Putamen (tissue), 1 donor: ENCODE results near the gene TOGARAM2.

Experiments
- DNase-seq: peaks from one replicate; pipeline ENCODE4 v3.0.0-alpha.2; 2016; ENCODE audit warnings: low spot score

The TOGARAM2 gene

DNA sequence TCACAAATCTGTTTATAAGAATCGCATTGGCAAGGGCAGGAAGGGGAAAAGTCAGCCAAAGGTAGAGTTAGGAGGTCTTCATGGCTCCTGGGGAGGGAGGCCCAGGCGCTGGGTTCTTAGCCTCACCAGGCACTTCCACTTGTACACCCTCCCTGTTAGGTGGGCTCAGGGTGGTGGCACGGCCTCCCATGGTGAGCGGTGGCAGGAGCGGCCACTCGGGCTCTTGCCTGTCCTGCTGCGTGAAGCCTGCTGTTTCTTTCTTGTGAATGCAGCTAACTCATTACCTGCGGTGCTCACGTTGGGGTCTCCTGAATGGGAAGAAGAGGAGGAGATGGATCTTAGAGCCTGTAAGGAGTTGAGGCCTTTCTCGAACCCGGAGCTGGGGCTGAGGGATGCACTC, 40.8 kb downstream of the TOGARAM2 start:
- DNase-seq: no peak

DNA sequence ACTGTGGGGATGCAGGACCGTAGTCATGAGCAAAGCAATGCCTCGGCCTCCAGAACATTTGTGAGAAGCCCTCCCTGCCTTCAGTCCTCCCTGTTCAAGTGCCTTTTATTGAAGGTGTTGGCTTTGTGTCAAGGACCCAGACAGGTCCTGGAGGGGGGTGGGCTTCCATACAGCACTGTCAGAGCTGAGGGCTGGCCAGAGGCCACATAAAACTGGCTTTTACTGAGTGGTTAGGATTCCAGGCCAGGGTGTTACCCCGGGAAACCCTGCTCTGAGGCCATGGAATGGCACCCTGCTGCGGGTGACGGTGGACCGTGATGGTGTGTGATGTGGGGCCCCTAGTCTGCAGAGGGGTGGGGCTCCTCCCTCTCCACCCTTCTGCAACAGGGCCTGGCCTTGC, 41.6 kb downstream of the TOGARAM2 start:
- DNase-seq: no peak

DNA sequence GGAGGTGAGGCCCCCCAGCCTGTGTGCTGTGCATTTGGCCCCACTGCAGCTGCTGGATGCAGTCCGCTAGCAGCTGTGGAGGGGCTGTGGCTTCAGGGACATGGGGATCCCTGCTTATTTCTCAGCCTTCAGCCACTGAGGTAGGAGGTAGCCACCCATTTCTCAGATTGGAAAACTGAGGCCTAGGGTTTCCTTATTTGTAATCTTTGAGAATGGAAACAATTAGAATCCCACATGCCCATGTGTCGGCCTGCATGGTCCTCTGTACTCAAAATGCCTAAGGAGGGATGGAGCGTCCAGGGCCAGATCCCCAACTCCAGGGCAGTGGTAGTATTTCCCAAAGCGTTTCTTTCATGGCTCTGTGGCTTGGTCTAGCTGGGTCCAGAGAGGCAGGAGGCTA, 42.1 kb downstream of the TOGARAM2 start:
- DNase-seq: no peak

DNA sequence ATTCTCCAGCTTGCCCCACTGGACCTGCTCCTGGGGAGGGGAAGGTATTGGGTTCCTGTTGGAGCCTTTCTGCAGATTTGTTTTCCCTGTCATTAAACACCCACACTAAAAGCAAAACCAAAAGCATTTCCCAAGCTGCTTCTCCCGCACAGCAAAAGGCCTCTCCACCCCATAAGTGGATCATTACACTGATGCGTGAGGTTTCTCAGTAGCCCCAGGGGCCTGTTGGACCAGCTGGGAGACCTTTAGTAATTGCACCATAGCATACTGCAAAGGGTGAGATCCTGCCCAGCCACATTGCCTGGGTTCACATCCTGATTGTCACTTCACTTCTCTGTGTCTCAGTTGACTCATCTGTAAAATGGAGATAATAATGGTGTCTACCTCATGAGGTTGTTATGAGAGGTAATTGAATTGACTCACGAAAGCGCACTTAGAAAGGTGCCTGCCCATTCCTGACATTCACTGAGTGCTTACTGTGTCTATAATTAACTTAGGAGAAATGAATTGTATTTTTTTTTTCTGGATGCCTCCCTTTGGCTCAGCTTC, 43.9 kb downstream of the TOGARAM2 start:
- no peak for DNase-seq

DNA sequence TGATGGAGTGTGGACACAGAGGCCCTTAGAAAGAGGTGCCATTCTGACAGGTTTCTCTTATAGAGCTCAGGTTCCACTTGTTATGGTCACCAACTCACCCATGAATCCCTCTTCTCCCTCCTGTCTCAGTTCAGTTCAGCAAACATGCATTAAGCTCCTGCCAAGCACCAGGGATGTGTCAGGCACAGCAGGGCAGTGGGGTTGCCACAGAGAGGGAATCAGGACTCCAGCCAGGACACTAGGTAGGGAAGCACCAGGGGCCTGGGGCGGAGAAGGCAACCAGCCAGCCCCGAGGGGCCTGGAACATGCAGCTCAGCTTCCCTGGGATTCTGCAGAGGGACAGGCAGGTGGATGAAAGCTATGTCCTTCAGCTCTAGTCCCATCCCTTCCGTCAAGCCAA, 44.6 kb downstream of the TOGARAM2 start:
- DNase-seq: no peak

DNA sequence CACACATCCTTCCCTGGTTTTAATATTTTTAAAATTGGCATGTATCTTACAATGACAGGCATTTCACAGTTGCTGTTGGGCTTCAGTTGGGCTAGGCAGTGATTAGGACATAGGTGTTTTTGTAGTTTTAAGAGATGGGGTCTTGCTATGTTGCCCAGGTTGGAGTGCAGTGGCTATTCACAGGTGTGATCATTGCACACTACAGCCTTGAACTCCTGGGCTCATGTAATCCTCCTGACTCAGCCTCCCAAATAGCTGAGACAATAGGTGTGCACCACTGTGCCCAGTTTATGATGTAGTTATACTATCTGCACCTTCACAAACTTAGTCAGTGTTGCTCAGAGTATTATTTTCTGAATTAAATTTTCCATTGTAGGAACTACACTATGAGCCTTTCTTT, 49.9 kb downstream of the TOGARAM2 start:
- no peak for DNase-seq

DNA sequence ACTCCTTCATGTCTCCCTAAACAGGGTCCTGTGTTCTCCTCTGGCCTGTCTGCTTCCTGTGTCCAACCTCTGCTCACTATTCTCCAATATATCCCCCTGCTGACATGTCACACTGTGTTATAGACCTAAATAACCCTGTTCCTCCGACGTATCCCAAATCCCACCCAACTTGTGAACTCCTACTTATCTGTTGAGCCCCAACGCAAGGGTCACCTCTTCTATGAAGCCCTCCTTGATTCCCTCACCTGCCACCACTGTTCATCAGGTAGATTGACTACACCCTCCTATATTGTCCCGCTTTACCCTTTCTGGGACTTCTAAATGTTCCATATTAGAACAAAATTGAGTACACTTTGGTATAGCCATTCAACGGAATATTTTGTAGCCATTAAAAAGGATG, 51.1 kb downstream of the TOGARAM2 start:
- DNase-seq: no peak

DNA sequence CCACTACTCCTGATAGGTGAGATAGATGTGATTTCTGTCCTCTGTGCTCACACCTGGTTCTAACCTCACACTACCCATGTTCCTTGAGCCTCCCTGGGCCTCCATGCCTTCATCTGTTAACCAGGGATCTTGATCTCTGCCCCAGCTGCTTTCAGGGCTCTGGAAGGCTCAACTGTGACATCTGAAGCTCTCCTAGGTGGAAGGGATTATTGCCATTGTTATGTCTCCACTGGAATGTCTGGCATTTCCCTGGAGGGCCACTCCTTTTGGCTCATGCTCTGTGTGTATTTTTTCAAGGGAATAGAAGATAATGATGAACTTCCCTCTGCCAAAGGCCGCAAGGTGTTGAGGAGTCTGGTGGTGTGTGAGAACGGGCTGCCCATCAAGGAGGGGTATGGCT, 52.1 kb downstream of the TOGARAM2 start:
- no peak for DNase-seq

DNA sequence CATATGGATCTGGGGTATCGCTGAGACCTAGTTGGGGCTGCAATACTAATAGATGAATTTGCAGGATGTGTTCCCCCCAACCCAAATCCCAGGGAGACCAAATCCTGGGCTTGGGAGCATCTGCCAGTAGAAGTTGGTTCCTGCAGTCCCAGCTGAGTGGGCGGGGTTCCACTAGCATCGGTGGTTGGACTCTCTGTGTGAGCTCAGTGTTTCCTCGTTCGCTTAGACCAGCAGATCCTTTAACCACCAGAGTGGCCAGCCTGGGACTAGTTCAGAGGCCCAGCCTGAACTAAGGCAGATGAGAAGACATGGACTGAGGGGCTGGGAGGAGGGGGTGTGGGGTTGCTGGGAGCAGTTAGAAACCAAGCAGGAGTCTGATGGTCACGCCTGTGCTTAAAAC, 52.6 kb downstream of the TOGARAM2 start:
- DNase-seq: no peak

DNA sequence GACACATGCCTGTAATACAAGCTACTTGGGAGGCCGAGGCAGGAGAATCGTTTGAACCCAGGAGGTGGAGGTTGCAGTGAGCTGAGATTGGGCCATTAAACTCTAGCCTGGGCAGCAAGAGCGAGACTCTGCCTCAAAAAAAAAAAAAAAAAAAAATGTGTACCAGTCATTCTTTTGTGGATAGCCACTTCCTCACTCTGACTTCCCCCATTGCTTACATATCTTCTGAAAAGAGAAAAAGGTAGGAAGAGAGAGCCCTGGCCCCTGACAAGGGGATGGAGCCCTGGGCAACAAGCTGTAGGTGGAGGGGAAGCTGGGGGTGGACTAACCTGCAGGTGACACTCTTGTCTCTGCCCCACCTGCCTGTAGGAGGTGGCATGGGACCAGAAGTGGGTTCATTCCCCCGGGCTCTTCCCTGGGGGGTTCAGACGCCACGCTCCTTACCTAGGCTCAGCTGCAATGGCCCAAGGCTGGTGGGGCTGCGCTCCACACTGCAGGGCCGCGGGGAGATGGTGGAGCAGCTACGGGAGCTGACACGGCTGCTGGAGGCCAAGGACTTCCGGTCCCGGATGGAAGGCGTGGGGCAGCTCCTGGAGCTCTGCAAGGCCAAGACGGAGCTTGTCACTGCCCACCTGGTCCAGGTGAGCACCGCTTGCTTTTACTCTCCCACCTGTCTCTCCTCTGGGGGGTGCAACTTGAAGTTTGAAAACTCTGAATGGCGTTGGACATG, 54.1 kb downstream of the TOGARAM2 start:
- DNase-seq: no peak

DNA sequence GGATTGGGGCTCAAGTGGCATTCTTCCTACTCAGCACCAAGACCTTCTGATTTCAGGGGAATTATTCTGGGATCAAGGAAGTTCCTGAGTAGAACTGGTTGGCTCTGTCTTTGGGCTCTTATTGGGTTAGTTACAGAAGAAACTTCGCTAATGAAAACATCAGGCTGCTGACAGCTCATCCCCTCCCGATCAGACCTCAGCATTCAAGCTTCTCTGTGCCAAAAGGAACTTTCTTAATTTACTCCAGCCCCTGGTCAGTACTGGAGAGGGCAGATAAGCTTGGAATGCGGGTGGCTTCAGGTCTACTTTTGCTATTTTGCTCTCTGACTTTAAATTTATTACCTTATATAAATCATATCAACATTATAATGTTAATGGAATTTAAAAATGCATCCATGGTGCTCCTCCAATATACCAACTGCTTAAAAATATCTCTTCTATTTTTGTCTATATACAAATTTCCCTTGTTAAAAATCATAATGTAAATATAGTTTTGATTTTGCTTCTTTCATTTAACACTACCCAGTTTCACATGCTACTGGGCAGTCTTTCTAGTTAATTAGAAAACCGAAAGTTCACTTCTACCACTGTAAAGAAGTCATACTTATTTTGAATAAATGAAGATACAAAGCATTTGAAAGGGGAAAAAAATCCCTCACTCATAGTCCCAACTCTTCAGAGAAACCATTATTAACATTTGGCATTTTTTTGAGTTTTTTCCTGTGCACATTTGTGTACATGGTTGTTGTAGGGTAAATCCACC, 58.8 kb downstream of the TOGARAM2 start:
- DNase-seq: no peak

DNA sequence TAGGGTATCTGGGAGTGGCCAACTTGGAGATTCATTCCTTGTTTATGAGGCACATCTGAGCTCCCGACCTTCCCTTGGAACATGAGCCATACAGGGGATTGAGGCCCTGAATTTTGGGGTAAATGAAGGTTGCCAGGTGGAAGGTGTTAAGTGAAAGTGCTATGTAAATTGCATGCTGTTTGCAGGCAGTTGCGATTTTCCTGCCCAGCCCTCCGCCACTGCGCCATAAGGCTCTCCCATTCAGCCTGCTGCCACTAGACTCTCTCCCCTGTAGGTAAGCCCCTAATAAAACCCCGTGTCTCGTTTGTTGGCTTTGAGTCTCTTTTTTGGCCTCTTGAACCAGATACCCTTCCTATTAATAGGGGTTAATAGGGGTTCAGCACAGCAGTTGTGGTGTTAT, 59.5 kb downstream of the TOGARAM2 start:
- DNase-seq: no peak

DNA sequence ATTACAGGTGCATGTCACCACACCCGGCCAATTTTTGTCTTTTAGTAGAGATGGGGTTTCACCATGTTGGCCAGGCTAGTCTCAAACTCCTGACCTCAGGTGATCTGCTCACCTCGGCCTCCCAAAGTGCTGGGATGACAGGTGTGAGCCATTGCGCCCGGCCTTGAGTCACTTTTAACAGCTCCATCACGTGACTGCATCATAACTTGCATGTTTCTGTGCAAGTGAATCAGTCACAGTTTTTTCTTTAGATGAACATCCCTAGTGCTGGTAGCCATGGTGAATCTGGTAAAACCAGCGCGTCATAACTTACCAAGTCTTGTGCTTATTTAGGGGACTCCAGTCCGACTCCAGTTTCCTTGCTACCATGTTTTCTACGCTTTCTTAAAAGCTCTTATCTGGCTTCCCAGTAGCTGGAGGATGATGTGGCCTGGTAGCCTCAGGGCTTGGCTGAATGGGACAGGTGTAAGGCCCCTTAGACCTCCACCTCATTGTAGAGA, 60.1 kb downstream of the TOGARAM2 start:
- DNase-seq: no peak

DNA sequence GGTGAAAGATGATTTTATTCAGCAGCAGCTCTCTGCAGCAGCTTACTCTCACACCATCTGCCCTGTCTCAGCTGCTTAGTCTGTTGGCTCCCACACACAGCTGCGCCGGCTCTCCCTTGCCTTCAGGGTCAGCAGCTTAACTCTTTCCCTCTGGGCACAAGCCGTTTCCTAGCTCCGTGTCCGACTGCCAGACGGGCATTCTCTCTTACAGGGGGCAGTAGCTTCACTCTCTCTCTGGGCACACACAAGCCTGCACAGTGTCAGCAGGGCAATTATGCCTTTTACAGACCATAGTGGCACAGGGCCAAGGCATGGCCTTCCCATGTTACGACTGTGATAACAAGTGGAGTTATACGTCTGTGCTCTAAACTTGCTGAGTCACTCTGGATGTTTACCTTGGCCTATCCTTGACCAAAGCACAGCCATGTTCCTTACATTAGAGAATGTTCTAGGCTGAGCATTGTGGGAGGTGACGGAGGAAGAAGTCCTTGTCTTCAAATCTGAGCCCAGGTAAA, 61.5 kb downstream of the TOGARAM2 start:
- DNase-seq: no peak

DNA sequence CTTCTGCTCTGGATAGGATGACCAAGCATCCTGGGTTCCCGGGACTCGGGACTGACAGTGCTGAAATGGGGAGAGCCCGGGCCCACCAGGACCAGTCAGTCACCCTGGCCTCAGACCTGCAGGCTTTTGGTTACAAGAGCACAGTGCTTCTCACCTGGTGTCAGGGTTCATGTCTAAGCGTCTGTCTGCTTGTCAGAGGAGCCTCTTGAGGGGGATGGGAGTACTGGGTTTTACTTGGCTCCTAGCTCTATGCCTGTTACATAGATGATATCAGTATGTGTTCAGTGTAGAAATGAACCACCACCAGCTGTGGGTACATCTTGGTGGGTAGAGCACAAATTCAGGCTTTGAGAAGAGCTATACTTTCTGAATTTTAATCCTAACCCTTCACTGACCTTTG, 63.4 kb downstream of the TOGARAM2 start:
- DNase-seq: no peak

DNA sequence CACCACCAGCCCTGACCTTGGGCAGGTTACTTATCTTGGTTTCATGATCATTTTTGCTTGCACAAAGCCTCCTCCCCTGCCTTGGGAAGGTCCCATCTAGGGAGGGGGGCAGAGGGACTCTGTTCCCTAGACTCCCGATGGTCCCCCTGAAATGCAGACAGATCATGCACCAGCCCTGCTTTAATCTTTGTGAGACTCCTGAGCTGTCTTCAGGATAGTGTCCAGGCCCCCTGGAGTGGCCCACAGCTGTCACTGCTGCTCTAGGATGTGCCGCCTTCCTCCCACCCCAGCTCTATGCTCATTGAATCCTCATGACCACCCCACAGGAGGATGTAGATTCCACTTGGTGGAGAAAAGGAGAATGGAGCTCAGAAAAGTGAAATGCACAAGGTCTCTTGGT, 65.2 kb downstream of the TOGARAM2 start:
- DNase-seq: no peak

DNA sequence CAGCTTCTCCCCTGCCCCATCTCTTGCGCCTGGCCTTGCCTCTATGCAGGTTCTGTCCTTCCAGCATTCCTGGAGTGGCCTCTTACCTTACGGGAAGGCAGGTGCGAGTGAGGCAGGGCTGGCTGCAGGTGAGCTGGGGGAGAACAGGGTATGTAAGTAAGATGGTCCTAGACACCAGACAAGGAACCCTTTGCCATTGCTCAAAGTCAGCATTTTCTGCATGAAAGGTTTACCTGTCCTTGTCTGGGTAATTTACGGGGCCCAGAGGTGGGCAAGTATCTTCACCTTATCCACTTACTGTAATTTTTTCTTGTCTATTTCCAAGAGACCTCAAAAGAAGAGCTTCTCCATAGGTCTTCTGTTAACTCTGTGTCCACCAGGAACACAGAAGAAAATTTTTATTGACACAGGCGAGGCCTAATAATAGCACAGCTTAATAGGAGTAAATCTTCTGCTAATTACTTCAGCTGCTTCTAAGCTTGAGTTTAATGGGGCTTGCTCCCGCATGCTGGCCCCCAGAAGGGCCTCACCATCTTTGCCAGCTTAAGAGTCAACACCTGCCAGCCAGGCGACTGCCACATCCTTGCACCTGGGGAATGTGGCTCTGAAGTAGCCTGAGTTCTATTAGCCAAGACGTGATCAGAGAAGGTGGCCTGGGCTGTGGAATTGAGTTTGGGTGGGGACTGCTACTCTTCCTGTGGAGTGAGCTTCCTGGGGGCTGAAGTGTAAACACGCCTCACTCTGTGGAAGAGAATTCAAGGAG, 66.2 kb downstream of the TOGARAM2 start:
- DNase-seq: no peak

DNA sequence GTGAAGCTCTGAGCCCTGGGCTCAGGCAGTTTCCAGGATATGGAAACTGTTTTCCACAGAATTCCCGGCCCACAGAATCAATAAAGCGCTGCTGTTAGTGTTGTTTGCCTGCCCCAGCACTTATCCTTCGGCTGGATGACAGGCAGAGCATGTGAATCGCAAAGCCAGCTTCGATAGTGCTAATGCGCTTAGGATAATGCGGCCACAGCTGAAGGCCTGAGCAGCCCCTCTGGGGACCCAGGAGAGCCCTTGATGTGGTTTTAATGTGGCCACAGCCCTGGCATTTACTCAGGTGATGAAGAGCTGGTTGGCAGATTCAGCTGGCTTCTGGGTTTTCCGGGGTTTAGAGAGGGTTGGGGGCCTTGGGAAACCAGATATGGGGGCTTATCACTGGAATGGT, 69.5 kb downstream of the TOGARAM2 start:
- no peak for DNase-seq

DNA sequence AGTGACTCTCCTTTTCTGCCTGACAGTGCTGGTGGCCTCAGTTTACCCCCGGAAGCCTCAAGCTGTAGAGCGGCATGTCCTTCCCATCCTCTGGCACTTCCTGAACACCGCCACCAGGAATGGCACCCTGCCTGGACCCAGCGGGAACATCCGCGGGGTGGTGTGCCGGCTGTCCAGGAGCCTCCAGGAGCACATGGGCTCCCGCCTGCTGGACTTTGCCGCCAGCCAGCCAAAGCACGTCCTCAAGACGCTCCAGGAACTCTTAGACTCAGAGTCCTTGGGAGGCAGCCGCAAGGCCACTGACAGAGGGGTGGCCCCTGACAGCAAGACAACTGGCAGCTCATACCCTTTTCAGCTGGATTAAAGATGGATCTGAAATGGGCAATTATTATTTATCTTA, 70.6 kb downstream of the TOGARAM2 start:
- DNase-seq: no peak

DNA sequence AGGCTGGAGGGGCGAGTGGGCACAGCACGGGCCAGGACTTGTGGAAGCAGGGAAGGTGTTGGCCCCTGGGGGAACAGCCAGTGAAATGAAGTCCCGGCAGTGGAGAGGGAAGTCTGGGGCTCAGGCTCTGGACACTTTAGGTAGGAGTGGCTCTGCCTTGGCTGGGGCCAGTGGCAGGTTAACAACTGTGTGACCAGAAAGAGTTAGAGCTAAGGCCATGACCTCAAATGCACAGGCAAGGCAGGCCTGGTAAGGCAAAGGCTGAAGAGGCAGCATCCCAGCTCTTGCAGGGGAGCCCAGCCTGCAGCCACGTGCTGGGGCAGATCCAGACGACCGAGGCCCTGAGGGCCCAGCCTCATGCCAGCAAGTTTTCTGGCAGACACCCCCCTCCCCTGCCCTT, 71.7 kb downstream of the TOGARAM2 start:
- no peak for DNase-seq

DNA sequence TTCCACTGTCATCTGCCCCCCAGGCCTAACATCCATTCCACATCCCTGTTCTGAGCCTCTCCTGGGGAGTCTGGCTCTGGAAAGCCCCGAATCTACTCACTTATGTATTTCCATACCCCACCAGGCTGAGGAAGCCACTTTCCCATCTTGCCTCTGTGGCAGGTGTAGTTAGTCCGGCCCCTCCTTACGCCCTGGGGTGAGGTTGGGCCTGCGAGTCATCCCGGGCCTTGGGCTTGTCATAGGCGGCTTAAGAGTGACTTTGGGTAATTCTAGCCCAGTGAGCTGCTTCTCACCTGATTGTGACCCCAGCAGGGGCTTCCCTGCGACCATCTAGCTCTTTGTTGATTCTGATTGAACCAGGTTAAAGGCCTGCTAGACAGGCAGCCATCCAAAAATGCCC, 72.1 kb downstream of the TOGARAM2 start:
- no peak for DNase-seq

DNA sequence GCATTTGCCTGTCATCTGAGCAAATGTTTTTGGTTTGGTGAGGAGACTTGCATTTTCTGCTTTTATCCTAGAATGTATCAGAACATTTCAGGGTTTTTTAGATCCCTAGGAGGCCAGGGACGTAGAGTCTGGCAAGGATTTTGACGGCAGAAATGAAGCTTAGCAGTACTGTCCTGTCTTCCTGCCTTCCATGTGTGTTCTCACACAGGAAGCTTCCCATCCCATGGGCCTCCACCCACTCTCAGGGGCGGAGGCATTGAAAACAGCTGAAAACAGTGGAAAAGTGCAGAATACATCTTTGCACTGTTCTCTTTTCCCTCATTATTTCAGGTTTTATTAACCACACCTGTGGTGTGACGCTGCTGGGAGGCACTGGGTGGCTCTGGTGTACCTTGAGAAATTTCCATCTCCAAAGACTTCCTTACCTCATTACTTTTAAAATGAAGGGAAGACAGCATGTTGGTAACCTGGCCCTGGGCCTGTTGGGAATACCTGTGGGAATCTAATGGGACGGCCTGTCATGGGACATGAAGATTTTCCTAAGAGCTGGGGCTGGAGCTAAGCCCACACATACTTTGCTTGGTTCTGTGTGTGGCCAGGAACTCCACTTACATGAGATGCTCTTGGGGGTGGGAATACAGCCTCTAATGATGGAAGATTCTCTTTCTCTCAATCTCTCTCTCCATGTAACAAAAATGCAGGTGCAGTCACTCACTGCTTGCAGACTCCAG, 72.7 kb downstream of the TOGARAM2 start:
- no peak for DNase-seq
